ENCODE data around the gene IL6ST.

DNA sequence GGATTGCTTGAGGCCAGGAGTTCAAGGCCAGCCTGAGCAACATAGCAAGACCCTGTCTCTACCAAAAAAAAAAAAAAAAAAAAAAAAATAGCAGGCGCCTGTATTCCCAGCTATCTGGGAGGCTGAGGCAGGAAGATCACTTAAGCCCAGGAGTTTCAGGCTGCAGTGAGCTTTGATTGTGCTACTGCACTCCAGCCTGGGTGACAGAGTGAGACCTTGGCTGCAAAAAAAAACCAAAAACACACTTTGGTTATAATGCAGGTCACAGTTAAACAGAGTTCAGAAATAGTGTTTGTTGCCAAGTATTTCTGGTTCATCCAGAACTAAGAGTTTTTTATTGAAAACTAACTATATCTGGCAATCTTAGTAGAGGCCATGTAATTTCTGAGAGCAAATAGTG is 24.1 kb upstream of the IL6ST start:
- TF ChIP-seq, protein P1, sequence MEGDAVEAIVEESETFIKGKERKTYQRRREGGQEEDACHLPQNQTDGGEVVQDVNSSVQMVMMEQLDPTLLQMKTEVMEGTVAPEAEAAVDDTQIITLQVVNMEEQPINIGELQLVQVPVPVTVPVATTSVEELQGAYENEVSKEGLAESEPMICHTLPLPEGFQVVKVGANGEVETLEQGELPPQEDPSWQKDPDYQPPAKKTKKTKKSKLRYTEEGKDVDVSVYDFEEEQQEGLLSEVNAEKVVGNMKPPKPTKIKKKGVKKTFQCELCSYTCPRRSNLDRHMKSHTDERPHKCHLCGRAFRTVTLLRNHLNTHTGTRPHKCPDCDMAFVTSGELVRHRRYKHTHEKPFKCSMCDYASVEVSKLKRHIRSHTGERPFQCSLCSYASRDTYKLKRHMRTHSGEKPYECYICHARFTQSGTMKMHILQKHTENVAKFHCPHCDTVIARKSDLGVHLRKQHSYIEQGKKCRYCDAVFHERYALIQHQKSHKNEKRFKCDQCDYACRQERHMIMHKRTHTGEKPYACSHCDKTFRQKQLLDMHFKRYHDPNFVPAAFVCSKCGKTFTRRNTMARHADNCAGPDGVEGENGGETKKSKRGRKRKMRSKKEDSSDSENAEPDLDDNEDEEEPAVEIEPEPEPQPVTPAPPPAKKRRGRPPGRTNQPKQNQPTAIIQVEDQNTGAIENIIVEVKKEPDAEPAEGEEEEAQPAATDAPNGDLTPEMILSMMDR (IDR thresholded peaks at IDR 0.05; ENCODE audit: borderline replicate concordance, extremely low read depth, low read length, poor library complexity, severe bottlenecking), result no peak
- TF ChIP-seq EZH2 (IDR thresholded peaks at IDR 0.05; ENCODE audit: borderline replicate concordance, low read depth, low read length, severe bottlenecking), result no peak
